Fibroblast of the conjunctiva (primary cell): Measurements from ENCODE around the gene CRHR1.

Experiments
- DNase-seq: peaks from one replicate; pipeline ENCODE4 v3.0.0-alpha.2; 2010; ENCODE audit warnings: low read depth

Gene CRHR1

DNA sequence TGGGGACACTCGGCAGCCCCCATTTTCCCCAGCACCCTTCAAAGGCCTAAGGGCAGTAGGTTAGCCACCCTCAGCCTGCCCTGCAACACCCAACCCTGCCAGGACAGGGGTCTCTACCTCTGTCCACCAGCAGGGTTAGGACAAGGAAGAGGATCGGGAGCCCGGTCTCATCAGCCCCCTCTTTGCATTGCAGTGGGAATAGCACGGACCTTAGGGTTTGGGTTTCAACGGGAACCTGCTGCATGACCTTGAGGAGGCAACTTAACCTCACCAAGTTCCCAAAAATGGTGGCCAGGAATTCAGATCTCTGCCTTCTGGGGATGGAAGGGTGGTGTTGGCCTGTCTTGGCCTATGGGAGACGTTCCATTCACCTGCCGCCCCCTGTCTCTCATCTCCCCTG lies 40.4 kb downstream of the CRHR1 start:
- no peak for DNase-seq

DNA sequence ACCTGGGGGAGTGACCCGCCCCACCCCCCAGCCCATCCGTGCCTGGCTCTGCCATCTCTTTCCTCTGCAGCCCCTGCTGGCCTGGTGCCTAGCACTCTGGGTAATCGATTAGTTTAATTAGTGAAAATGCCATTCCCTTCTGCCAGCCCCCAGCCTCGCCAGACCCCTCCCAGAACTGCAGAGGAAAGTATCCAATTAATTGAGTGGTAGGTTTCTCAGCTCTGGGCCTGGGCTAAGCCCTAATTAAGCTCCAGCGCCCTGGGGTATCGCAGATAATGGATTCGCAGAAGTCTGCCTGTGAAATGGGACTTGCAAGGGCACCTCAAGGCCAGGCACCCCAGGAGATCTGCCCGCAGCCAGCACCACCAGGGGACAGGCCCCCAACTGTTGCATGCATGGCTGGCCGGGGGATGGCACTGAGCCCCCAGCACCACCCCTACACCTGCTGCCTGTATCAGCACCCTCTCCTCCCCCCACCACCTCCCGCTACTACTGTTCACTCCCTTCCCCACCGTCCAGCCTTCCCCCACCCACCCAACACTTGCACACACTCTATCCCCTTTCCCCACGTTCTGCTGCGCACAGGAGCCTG lies 40.9 kb downstream of the CRHR1 start:
- DNase-seq = no peak

DNA sequence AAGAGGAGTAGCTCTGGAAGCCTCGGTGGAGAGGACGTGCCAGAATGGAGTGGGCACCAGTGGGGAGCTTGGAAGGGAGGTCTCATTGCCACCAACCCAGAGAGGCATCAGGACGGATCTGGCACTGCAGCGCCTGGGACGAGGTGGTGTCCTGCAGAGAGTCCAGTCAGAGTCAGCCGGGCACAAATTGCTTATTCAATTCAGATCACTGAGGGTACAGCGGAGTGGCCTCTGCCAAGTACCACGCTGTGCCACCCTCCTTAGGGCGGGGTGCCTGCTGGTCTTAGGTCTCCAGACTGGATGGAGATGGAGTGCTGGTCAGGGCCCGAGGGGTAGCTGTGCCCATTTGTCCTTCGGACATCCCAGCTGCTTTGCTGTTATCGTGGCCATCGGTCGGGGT lies 41.7 kb downstream of the CRHR1 start:
- no peak for DNase-seq

DNA sequence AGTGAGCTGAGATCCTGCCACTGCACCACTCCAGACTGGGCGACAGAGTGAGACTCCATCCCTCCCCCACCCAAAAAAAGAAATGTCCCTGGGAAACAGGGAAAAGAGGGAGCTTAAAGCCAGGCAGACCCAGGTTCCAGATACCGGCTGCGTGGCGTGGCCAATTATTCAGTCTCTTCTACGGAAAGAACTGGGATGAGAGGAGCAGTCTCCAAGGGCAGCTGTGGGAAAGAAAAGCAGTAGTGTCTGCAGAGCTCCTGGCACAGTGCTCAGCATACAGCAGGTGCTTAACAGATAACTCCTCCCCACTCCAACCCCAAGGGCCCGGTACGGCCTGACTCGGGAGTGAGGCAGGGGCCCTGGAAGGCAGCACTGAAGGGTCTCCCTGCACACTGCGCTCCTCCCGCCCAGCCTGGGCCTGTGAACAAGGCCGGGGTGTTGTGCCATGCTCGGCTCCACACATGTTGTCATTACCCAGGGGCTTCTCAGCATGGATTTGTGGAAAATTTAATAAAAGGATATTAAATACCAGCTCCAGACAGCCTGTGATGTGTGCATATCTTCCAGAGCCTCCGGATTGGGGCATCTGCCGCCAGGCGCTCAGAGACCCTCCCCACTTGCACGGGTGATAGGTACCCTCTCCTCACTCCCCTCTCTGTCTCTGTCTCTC lies 42.9 kb downstream of the CRHR1 start:
- DNase-seq = no peak

DNA sequence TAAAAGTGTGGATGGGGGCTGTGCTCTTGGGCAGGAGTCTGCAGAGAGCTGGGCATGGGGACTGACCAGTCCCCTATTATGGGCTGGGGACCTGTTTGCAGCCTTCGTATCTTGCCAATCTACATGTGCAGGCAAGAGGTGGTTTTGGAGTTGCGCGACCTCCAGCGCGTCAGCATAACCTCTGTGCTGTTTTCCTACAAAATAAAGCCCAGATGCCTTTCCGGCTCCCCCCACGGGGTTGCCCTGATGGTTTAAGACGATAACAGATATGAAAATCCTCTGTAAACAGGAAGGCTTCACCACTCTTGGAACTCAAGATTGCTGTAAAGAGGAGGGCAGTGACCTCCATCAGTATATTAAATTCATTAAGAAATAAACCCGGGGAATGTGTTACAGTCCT lies 44.1 kb downstream of the CRHR1 start:
- no peak for DNase-seq

DNA sequence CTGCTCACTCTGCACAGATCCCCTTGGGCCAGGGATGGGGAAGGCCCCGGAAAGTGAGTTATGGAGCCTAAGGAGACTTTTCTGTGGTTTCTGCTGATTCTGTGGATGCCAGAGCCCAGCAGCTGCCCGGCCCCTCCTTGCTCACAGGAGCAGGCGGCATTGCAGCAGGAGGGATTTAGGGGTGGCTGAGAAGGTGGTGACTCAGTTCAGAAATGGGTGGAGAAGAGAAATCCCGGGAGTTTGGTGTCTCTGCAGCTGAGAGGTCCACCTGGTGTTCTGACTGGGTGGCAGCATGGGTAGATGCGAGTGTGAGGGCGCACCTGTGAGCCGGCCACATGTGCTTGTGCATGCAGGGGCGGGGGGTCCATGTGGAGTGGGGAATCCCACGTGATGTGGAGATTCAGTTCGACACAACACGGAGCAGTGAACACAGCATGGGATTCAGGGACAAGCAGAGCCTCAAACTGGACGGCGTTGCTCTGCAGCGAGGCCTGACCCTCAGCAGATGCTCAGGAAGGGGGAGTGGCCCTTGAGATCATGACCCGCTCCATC lies 44.5 kb downstream of the CRHR1 start:
- no peak for DNase-seq

DNA sequence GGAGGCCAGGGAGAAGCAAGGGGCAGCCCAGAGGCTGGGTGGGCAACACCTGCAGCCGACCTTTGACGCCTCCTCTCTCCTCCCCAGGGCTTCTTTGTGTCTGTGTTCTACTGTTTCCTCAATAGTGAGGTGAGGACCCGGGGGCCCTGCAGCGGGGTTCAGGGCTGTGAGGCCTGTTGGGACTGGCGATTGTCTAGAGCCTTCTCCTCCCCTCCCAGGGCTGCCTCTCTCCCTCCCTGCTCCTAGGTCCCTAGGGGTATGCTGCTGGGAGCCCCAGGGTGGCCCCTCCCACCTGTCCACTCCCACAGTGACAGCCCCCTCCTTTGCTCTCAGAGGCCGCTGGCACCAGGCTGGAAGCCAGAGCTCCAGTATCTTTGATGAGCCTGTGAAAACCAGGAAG lies 49.8 kb downstream of the CRHR1 start:
- no peak for DNase-seq

DNA sequence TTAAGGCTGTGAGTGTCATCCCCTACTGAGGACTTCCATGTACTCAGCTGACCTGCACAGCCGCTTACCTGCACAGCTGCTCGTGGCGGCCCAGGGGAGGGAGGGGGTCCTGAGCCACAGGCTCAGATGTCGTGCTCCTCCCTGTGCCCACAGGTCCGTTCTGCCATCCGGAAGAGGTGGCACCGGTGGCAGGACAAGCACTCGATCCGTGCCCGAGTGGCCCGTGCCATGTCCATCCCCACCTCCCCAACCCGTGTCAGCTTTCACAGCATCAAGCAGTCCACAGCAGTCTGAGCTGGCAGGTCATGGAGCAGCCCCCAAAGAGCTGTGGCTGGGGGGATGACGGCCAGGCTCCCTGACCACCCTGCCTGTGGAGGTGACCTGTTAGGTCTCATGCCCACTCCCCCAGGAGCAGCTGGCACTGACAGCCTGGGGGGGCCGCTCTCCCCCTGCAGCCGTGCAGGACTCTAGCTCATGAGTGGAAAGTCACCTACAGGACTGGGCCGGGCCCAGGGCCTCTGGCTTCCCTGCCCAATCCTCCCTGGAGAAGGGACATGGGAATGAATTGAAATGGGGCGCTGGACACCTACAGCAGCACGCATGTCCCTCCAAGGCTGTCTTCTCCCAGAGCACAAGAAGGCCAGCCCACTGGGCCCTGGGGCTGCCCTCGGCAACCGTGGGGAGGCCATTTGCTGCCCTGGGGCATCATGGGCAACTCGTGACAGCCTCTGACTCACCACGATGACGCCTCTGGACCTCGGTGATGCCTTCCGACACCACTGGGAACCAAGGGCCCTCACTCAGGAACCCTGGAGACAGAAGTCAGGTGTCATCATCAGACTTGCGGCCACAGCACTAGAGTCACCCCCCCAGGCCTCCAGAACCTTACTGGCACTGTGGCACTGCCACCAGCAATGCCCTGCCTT lies 50.6 kb downstream of the CRHR1 start:
- no peak for DNase-seq

DNA sequence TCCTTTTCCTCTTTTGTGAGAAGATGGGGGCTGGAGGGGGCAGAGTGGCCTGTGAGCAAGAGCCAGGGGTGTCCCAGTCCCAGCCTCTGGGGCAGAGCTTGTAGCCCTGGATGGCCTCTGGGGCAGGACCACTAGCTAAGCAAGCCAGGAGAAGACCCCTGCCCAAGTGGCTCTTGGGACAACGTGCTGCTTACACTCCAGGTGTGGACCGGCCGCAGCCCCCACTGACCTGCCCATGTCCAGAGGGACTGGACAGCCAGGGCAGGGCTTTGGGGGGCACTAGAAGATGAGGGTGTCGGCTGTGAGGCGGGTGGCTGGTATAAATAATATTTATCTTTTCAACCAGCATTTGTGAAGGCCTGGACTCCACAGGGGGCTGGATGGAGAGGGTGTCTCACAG lies 51.4 kb downstream of the CRHR1 start:
- DNase-seq = no peak

DNA sequence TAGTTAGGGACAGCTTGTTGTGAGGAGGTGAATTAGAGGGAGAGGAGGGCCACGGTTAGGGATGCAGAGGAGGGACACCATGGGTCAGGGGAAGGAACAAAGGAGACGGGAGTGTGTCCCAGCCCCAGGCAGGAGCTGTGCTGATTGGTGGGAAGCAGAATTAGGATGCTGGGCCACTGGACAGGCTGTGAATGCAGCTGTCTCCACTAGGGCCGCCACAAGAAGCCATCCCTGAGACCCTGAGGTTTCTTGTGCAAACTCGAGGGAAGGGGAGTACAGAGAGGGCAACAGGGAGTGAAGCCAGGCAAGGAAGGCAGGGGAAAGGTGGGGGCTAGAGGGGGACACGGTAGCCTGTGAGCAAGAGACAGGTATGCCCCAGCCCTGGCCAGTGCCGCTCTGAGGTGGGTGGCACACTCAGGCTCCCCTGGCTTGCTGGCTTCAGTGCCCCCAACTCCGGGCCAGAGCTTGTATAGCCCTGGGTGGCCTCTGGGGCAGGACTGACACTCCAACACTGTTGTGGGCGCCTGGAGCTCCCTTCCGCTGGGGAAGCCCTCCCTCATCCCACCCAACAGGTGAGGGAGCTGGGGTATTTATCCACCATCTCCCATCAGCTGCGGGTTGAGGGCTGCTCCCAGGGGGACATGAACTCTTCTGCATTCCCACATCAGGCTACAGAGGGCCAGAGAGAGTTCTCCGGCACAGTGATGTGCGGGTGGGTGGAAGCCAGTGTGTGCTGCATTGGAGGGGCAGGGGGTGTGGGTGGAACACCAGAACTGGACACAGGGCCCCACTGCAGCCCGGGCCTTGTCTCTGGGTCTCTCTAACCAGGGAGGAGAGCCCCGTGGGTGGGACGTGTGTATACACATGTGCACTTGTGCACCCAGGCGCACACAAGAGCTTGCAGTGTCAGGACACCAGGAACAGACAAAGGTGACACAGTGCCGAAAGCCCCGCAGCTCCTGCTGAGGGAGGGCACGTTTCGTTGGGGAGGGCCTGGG lies 52.2 kb downstream of the CRHR1 start:
- no peak for DNase-seq

DNA sequence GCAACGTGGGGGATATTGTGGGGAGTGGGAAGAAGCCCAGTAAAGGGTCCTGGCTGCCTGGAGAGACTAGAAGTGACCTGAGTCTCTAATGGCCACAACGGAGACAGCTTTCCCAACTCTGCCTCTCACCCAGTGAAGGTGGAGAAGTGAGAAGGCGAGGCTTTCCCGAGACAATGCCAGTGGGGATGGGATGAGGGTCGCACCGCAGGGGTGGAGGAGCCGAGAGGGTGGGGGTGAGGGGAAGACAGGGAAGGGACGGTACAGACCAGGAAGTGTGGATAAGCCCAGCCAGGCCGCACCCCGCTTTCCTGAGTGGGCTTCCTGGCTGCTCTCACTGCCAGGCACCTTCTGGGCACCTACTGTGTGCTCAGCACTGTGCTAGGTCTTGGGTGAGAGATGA lies 53.1 kb downstream of the CRHR1 start:
- DNase-seq = no peak

DNA sequence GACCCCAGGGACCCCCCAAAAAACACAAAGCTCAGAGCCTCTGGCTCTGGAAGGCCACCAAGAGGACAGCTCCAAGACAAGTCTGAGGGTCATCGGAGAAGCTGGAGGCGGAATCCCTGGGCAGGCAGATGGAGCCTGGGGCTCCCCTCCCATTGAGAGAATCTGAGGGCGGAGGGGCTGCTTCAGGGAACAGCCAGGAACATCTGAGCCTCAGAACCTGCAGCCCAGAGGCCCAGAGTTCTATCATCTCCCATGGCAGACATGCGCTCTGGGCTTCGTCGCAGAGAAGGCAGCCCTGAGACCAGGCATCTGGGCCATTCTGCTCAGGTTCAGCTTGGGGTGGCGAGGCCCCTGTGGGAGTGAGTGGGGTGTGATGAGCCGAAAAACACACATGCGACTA lies 53.5 kb downstream of the CRHR1 start:
- DNase-seq = no peak

DNA sequence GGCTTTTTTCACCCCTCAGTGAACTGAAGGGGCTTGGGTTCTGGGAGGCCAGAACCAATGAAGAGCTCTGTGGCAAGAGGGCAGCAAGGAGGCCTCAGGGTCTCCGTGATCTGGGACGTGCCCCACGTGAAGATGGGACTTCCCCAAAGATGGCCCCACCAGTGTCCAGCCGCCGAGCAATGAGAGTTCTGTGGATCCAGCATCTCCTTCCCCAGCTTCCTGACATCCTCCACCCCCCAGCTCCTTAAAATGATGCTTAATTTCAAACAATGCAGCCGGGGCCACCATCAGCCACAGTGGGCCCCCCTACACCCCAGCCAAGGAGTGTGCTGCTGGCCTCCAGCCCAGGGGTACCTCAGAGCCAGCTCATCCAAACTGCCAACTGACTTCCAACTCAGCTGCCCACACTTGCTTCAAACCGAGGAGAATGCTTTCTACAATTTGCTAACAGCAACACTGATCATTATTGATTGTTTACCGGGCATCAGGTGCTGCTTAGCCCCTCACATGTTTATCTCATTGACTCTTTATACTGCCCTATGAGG lies 54.7 kb downstream of the CRHR1 start:
- no peak for DNase-seq

DNA sequence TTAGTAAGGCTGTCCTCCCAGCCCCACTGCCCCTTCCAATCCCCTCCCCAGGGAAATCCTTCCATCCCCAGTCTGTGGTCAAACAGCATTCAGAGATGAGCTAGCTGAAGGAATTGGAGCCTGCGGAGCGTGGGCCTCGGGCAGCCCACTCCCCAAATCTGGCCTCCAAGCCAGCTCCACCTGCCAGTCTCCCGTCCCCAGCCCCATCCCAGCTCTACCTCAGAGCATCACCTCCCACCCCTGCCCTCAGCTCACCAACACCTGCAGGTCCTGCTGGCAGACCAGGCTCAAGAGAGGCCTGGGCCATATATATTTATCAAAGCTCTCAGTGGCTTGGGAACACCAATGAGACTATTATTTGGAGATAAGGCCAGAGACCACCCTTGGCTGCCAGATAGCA lies 55.3 kb downstream of the CRHR1 start:
- DNase-seq = no peak

DNA sequence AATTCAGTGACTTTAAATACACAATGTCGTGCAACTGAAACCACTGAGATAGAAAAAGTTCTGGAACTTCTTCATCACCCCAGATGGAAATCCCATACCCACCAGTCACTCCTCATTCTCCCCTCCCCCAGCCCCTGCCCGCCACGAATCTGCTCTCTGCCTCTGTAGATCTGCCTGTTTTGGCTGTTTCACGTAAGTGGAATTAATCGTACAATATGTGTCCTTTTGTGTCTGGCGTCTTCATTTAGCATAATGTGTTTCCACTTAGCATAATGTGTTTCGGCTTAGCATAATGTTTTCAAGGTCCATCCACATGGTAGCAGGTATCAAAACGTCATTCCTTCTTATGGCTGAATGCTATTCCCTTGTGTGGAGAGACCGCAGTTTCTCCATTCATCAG lies 57.1 kb downstream of the CRHR1 start:
- no peak for DNase-seq

DNA sequence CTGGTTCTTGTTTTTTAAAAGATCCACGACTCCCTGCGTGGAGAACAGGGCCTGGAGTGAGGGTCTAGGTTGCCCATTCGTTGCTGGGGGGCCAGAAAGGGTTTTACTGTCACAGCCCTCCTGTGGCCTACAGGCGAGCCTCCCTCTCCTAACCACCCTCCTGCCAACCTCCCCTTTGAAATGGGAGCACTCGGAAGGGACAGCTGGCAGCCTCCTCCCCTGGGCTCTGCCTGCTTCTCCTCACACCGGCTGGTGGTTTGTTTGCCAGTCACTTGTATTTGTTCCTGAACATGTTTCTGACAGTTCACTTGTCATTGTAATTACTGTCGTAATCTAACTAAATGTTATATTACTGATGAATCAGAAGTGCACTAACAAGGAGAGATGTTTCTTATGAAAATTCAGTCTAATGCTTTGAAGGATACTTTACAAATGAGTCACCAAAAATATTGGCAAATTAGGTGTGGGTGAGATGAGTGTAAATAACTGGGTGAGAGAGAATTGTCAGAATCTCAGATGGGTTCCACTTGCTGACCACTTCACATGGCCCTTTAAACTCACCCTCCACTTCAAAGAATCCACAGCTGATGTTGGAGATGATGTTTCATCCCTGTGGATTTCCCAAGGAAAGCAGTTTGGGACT lies 57.9 kb downstream of the CRHR1 start:
- no peak for DNase-seq

DNA sequence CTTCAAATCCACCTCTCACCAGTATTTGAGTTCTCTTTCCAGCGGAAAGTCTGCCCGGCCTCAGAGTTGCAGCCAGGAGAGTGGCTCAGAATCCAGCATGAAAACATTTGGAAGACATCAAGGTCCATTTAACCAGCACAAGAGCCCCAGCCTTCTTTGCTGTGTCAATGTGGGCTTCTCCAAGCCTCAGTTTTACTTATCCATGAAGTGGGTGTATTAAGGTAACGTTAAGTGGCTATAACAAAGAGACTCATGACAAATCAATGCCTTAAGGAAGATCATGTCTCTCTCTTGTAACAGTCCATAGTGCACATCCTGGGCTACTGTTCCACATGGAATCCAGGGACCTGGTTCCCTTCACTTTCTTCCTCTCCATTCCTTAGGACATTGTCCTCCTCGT lies 59.6 kb downstream of the CRHR1 start:
- DNase-seq = no peak

DNA sequence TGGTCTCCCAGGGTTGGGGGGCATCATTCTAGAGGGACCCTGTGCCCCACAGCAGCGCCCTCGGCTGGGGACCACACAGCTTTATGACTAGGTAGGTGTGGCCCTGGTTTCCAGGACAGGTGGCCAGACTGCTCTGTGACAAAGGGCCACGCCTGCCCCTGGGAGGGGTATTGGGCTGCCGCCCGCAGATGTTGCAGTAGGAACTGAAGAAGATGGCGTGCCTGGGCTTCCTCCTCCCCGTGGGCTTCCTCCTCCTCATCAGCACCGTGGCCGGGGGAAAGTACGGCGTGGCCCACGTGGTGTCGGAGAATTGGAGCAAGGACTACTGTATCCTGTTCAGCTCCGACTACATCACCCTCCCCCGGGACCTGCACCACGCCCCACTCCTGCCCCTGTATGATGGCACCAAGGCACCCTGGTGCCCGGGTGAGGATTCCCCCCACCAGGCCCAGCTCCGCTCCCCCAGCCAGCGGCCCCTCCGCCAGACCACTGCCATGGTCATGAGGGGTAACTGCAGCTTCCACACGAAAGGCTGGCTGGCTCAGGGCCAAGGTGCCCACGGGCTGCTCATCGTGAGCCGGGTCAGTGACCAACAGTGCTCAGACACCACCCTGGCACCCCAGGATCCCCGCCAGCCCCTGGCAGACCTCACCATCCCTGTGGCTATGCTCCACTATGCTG lies 60.7 kb downstream of the CRHR1 start, which contains the start of gene SPPL2C:
TSS of gene SPPL2C (plus strand) at position 187 of the 681 bp plus-strand sequence. CDS start at position 213, 26 bp downstream.
- no peak for DNase-seq

DNA sequence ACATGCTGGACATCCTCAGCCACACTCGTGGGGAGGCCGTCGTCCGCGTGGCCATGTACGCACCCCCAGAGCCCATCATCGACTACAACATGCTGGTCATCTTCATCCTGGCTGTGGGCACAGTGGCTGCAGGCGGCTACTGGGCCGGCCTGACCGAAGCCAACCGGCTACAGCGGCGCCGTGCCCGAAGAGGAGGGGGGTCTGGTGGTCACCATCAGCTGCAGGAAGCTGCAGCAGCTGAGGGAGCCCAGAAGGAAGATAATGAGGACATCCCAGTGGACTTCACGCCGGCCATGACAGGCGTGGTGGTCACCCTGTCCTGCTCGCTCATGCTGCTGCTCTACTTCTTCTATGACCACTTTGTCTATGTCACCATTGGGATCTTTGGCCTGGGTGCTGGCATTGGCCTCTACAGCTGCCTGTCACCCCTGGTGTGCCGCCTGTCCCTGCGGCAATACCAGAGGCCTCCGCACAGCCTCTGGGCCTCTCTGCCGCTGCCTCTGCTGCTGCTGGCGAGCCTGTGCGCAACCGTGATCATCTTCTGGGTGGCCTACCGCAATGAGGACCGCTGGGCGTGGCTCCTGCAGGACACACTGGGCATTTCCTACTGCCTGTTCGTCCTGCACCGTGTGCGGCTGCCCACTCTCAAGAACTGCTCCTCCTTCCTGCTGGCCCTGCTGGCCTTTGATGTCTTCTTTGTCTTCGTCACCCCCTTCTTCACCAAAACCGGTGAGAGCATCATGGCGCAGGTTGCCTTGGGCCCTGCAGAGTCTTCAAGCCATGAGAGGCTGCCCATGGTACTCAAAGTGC lies 61.5 kb downstream of the CRHR1 start:
- DNase-seq = no peak
